GM21723 (cell line): Measurements from ENCODE around the gene SLC24A3.

Source experiments
- ATAC-seq: cut with Tn5 transposase; IDR thresholded peaks from one replicate; pipeline ENCODE4 v1.9.1; 2021; ENCODE audit warnings: mild to moderate bottlenecking, moderate library complexity; ENCODE audit not compliant: unreplicated experiment

SLC24A3 gene

DNA sequence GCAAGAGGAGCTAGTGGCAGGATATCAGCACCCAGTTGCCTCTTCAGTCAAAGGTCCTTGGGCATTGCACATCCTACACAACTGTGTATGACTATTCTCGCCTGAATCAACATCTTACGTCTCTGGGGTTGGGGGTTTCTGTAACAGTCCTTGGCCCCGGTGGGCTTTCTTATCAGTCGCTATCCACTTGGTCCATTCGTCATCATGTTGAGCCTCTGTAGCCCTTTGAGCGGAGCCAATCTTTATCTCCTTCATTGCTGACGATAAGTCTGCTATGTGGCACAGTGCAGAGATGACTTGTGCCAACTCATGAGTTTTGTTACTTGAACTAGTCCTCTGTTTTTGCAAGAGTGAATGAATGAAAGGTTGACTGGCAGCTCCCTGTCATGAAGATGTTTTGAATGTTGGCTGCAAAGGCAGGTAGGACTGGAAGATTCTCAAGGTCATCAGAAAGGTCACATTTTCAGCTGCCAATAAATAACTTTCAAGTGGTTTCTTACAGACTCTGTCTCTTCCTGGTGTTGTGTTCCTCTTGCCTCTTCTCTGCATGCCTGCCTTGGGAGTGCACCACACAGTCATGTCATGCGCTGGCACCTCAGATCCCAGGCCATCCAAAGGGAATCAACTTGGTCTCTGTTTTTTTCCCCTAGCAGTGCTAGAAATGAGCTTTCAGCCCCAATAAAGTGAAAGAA, 238.9 kb downstream of the SLC24A3 start:
- no peak for ATAC-seq

GRCh38 chr20:19451923-19452295, 239.5 kb downstream of the SLC24A3 start:
- ATAC-seq, result no peak

DNA sequence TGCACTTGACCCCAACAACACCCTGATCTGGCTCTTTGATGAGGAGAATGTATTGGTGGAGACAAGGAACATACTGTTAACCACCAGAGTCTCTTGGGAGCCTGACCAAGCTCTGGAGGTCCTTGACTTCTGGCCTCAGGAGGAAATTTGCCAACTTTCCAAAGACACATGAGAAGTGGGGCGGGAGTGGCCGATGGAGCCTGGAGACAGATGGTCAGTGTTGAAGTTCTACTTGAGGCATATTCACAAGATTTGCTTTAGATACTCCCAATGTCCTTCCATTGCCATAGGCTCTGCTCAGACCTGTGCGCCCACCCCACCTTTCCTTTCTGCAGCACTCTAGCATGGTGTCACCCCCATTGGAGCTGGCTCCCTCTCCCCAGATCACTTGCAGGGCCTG, 241.0 kb downstream of the SLC24A3 start:
- ATAC-seq, result no peak

DNA sequence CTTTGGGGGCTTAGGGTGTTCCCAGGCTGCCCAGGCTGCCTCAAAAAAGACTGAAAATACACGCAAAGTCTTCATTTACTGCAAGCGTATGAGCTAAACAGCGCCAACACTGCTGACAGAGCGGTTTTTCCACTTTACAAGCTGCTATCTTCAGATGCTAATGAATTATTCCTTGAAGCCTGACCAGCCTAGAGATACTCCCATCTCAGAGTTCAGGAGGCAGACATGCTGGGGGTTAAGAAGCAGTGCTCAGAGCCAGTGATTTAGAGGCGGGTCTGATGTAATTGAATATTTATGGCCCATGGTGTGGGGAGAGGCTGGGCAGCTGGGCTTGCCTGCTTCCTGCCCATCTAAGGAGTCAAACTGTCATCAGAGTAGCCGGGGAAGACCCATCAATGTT, 241.4 kb downstream of the SLC24A3 start:
- ATAC-seq, result no peak

- ATAC-seq, result no peak
Measured at GRCh38 chr20:19456595-19457395, 244.4 kb downstream of the SLC24A3 start.

- no peak for ATAC-seq
Measured at GRCh38 chr20:19457611-19458010, 245.2 kb downstream of the SLC24A3 start.

GRCh38 chr20:19460386-19460785, 247.9 kb downstream of the SLC24A3 start:
- ATAC-seq, result no peak

DNA sequence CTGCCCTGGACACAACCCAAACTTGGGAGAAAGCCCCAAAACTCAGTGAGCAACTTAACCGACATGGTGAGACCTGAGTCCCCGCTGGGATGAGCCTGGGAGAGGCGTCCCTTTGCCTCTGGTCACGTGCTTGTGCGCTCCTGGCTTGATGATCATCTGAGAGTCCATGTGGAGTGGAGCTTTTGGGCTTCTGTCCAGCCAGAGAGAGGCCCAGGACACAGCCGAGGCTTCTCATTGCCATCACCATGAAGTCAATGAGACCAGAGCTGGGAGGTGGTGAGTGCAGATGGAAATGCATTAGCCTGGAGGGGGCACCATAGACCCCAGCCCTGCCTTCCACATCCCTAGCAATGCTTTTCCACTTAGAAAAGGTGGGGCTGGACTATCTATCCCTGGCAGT, 250.0 kb downstream of the SLC24A3 start:
- ATAC-seq, result no peak

GRCh38 chr20:19463597-19463996, 251.2 kb downstream of the SLC24A3 start:
- ATAC-seq, result no peak

GRCh38 chr20:19465536-19465935, 253.1 kb downstream of the SLC24A3 start:
- ATAC-seq, result no peak

DNA sequence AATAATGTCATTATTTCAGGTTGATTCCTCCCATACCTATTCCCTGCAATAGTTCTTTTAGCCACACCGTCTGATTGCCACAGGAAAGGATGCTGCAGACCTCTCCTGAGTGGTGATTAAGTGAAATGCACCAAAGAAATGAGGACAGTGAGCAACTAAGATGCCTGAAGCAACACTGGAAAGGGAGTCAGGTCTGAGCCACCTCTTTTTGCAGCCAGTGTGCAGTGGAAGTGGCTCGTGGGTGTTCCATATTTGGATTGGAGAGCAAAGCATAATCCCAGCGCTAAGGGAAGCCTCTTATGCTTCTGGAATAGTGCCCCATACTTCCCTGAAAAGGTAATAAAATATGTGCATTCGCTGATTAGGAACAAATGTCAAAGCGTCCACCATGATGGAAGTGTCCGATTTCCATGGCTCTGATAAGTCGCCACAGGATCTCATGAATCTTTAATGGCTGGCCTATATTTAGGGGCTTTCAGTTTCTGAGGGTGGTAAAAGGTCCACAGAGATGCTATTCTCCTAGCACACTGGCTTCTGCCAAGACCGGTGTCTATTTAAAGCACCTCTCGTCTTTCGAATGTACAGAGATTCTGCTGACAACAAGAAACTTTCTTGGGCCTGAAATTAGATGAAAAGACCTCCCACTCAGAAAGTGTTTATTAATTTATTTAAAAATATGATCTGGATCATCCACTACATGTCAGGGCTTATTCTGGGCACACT, 253.9 kb downstream of the SLC24A3 start:
- ATAC-seq, result no peak

GRCh38 chr20:19473216-19473921, 260.9 kb downstream of the SLC24A3 start:
- no peak for ATAC-seq

DNA sequence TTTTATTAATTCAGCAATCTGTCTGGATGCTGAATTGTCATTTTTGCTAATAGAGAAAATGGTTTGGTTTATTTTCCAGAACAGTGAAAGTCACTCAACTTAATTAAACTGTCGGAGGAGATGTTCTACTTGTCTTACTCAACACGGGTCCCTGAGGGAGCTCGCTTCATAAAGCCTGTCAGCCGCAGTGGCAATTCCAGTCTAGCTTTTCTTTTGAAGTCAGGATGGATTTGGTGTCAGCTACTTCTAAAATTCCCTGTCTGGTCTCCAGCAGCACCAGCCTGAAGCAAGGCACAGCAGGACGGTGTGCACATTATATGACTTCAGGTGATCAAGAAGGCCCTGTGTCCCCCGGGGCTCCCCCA, 261.5 kb downstream of the SLC24A3 start:
- ATAC-seq, result no peak

- no peak for ATAC-seq
Measured at GRCh38 chr20:19478320-19478895, 266.0 kb downstream of the SLC24A3 start.

DNA sequence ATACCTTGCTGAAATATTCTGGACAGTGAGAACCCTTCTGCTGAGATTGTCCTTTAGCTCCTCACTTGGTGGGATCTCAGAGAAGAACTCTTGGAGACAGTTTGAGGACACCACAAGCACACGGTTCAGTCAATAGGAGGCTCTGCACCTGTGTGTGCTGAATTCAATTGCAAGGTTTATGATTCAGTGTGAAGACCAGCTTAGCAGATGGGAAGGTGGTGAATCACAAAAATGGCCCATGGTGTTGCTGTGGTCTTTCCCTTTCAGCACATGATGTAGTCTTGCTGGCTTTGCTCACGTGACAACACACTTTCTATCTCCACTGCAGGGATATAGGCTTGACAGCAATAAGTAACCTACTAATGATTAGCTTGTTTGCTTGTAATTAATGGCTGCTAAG, 270.3 kb downstream of the SLC24A3 start:
- no peak for ATAC-seq

GRCh38 chr20:19483309-19483708, 270.9 kb downstream of the SLC24A3 start:
- ATAC-seq, result no peak

DNA sequence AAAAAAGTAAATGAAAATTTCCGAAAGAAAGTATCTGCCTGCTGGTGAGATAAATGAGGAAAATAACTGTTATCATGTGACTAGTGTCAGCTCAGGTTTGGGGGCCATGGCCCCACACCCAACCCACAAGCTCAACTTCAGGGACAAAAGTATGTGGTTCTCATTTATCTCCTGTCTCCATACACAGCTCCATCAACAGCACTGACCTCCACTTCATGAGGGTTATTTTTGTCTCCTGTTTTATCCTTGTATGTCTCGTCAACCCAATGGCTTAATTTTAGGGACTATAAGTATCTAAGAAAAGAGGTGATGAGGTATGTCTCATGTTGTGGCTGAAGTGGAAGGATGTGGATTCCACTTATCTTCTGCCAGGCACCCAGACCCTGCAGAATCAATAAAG, 274.0 kb downstream of the SLC24A3 start:
- ATAC-seq, result no peak

DNA sequence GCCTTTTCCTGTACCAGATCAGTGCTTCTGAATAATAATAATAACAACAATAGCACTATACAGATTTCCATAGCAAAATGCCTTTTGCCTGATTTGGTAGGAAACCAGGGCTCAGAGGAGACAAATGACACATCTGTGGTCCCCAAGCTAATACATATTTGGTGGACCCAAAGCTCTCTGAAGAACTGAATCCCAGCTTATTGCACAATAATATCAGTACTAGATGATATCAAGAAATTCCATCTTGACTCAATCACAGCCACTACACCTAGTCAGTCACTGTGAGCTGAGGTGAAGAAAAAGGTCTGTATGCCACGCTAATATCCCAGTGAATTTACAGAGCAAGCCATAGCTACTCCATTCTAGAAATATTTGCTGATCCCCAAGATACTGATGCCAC, 275.0 kb downstream of the SLC24A3 start:
- ATAC-seq, result no peak

DNA sequence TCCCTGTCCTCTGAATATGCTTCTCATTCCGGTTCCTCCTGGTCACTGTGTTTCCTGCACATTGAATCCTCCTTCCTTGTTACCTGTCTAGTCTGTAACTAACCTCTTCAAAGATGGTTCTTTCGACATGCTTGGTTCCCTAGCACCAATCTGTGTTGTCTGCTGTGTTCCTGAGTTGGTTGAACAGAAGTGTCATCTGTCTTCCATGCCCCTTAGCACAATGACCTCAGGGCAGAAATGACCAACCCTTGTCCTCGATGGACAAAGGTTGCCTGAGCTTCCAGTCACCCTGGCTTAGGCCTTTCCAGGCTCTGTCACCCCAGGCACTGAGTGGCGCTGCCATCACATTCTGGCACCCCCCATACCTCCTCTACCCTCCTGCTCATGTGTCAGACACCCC, 278.8 kb downstream of the SLC24A3 start:
- ATAC-seq, result no peak

DNA sequence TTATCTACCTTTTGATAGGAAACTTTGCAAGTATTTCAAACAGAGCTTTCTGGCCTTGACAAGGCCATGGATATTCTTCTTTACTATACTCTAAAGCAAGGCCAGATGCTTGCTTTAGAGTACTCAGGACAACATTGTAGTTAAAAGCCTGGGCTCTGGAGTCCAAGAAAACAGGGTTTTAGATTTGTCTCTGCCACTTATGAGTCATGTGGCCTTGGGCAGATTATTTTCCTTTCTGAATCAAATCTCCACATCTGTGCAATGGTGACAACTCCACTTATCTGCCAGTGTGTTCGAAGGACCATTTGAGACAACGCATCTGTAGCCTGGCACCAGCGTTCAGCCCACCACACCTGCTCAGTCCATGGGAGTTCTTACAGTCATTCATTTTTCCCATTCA, 279.7 kb downstream of the SLC24A3 start:
- no peak for ATAC-seq
